Neural progenitor cell (in vitro differentiated cells): Measurements from ENCODE around the gene LATS1. TPM values are rescaled to one million over a fixed set of nuclear protein-coding genes. Genes with fewer than 3 reads are reported as not detected.
"Not testable (repeated sequence)": the region's sequence is repeated elsewhere in the genome, so short reads cannot be mapped to it uniquely, and the experiment has no call there.

Source experiments
- DNase-seq: peaks from one replicate; pipeline ENCODE4 v3.0.0-alpha.2; 2016; ENCODE audit warnings: low spot score
- H2AFZ ChIP-seq: fragments of 200-600 bp; sonication (generic); replicated peaks from 2 replicates; pipeline ENCODE4 v1.6.1; 2016; ENCODE audit warnings: antibody characterized with exemption
- H3F3A ChIP-seq: fragments of 200-600 bp; sonication (generic); 2 replicates; pipeline ENCODE4 v1.6.1; 2016; ENCODE audit warnings: antibody characterized with exemption, low read depth
- H3K27ac ChIP-seq: fragments of 200-600 bp; sonication (generic); 2 replicates; pipeline ENCODE4 v1.5.1; 2016; ENCODE audit warnings: mild to moderate bottlenecking
- H3K27me3 ChIP-seq: fragments of 200-600 bp; sonication (generic); 2 replicates; pipeline ENCODE4 v1.6.1; 2016; ENCODE audit warnings: mild to moderate bottlenecking, moderate library complexity
- H3K36me3 ChIP-seq: fragments of 200-600 bp; sonication (generic); 2 replicates; pipeline ENCODE4 v1.5.1; 2016
- H3K4me1 ChIP-seq: fragments of 200-600 bp; sonication (generic); 2 replicates; pipeline ENCODE4 v1.6.1; 2016; ENCODE audit warnings: mixed run types
- H3K4me2 ChIP-seq: fragments of 200-600 bp; sonication (generic); 2 replicates; pipeline ENCODE4 v1.6.1; 2016
- H3K4me3 ChIP-seq: fragments of 200-600 bp; sonication (generic); 2 replicates; pipeline ENCODE4 v1.5.1; 2016
- H3K79me2 ChIP-seq: fragments of 200-600 bp; sonication (generic); 2 replicates; pipeline ENCODE4 v1.6.1; 2016; ENCODE audit warnings: low read depth
- H3K9ac ChIP-seq: fragments of 200-600 bp; sonication (generic); 2 replicates; pipeline ENCODE4 v1.6.1; 2016
- H3K9me3 ChIP-seq: fragments of 200-600 bp; sonication (generic); 2 replicates; pipeline ENCODE4 v1.5.1; 2016; ENCODE audit warnings: low read depth
- H4K20me1 ChIP-seq: fragments of 200-600 bp; sonication (generic); 2 replicates; pipeline ENCODE4 v1.6.1; 2016; ENCODE audit warnings: low read depth
- H3K27ac Mint-ChIP-seq: 3 replicates; pipeline ENCODE4 v1.8.0; 2021; ENCODE audit warnings: mixed read lengths
- H3K27me3 Mint-ChIP-seq: 2 replicates; pipeline ENCODE4 v1.8.0; 2022; ENCODE audit warnings: low read depth, mild to moderate bottlenecking, inconsistent platforms, moderate library complexity, mixed read lengths; ENCODE audit not compliant: insufficient read depth
- H3K36me3 Mint-ChIP-seq: 3 replicates; pipeline ENCODE4 v1.8.0; 2021; ENCODE audit warnings: mixed read lengths
- H3K4me1 Mint-ChIP-seq: 3 replicates; pipeline ENCODE4 v1.8.0; 2021; ENCODE audit warnings: mixed read lengths
- H3K4me3 Mint-ChIP-seq: 3 replicates; pipeline ENCODE4 v1.8.0; 2021; ENCODE audit warnings: mild to moderate bottlenecking, moderate library complexity, mixed read lengths
- H3K9me3 Mint-ChIP-seq: 3 replicates; pipeline ENCODE4 v1.8.0; 2020; ENCODE audit warnings: mixed read lengths
- EZH2 ChIP-seq: fragments of 200-600 bp; sonication (generic); IDR thresholded peaks from 2 replicates; pipeline ENCODE4 v1.6.1; 2017; ENCODE audit warnings: antibody characterized with exemption, mild to moderate bottlenecking, moderate library complexity
- EZH2phosphoT487 ChIP-seq: fragments of 200-600 bp; sonication (generic); IDR thresholded peaks from 2 replicates; pipeline ENCODE4 v1.6.1; 2017; ENCODE audit warnings: antibody characterized with exemption
- total RNA-seq: library from RNA; depleted of rRNA; stranded (reverse); fragments of >200 nt; gene quantifications from 2 replicates; pipeline ENCODE4 v1.2.3, GENCODE V29; 2015; ENCODE audit warnings: low replicate concordance
- TF ChIP-seq, protein P1 (sequence below): fragments of 200-600 bp; sonication (generic); IDR thresholded peaks from 2 replicates; pipeline ENCODE4 v1.5.1; 2017; ENCODE audit warnings: antibody characterized with exemption, mild to moderate bottlenecking

The LATS1 gene
- total RNA-seq, 1 donor from 2014 or later: 28.0 TPM

DNA sequence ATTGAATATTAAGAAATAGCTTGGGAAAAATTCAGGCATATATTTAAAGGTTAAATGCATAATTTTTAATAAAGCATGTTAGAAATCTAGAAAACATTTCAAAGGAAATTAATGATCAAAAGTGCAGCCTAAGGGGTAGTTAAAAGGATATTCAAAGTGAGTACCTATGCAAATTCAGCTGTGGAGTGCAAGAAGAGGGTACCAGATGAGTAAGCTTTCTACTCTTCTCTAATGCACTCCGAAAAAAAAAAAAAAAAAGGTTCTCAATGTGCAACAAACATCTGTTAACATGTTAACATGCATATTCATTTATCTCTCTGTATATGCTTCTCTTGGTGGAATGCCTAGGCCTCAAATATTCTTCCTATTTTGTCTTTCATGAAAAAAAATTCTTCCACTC is 37.4 kb downstream of the LATS1 start:
- H3K36me3 ChIP-seq: peaks cover 10% of the 10 kb centered on the region
- H3K27me3 Mint-ChIP-seq: no peaks in the 10 kb centered on the region

DNA sequence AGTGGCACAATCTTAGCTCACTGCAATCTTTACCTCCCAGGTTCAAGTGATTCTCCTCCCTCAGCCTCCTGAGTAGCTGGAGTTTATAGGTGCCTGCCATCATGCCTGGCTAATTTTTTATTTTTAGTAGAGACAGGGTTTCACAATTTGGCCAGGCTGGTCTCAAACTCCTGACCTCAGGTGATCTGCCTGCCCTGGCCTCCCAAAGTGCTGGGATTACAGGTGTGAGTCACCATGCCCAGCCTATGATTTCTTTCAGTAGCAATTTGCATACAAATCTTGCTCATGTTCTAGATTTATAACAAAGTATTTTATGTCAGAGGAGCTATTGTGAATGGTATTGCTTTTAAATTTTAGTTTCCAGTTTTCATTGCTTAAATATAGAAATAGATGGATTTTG is 45.6 kb downstream of the LATS1 start:
- H3K27me3 Mint-ChIP-seq, H3K4me3 ChIP-seq, H3K9me3 ChIP-seq, H3K9ac ChIP-seq, H3K27ac Mint-ChIP-seq, H3K9me3 Mint-ChIP-seq, H2AFZ ChIP-seq, H3K4me3 Mint-ChIP-seq, H3K4me1 Mint-ChIP-seq, H3K79me2 ChIP-seq, H4K20me1 ChIP-seq, H3K4me2 ChIP-seq, H3K36me3 ChIP-seq, H3K27me3 ChIP-seq, H3K27ac ChIP-seq, H3F3A ChIP-seq, DNase-seq, H3K4me1 ChIP-seq: not testable (repeated sequence)
- peaks cover 25% of the 10 kb centered on the region for H3K36me3 Mint-ChIP-seq

More for the DNA sequence above, 37.4 kb downstream of the LATS1 start:
- Histone ChIP-seq H3K4me3 (no peak overlapping the region), H3K9ac (no peak overlapping the region), H2AFZ (no peak overlapping the region), H3K27me3 (no peaks in the 10 kb centered on the region), H4K20me1 (peaks cover 4% of the 10 kb centered on the region), H3K79me2 (peaks cover 26% of the 10 kb centered on the region), H3K27ac (no peak overlapping the region), H3K9me3 (no peaks in the 10 kb centered on the region), H3F3A (no peaks in the 10 kb centered on the region), H3K4me1 (no peaks in the 10 kb centered on the region), H3K4me2 (no peak overlapping the region)
- H3K4me1 Mint-ChIP-seq: no peaks in the 10 kb centered on the region
- H3K9me3 Mint-ChIP-seq: no peaks in the 10 kb centered on the region
- H3K4me3 Mint-ChIP-seq: no peak overlapping the region
- H3K27ac Mint-ChIP-seq: no peak overlapping the region
- no peak for DNase-seq
- no peak for TF ChIP-seq EZH2
- H3K36me3 Mint-ChIP-seq: peaks cover 29% of the 10 kb centered on the region

- Histone ChIP-seq H3F3A (peaks cover 3% of the 10 kb centered on the region), H3K36me3 (peaks cover 17% of the 10 kb centered on the region), H3K9me3 (no peaks in the 10 kb centered on the region), H3K27me3 (no peaks in the 10 kb centered on the region), H3K4me1 (no peaks in the 10 kb centered on the region), H2AFZ (no peak overlapping the region), H3K79me2 (no peaks in the 10 kb centered on the region), H3K4me2 (no peak overlapping the region), H3K27ac (no peak overlapping the region), H3K9ac (no peak overlapping the region), H3K4me3 (no peak overlapping the region), H4K20me1 (no peaks in the 10 kb centered on the region)
- DNase-seq: no peak
- Mint-ChIP-seq H3K4me3 (no peak overlapping the region), H3K9me3 (no peaks in the 10 kb centered on the region), H3K27me3 (no peaks in the 10 kb centered on the region), H3K4me1 (no peaks in the 10 kb centered on the region), H3K36me3 (peaks cover 10% of the 10 kb centered on the region), H3K27ac (no peak overlapping the region)
- TF ChIP-seq EZH2phosphoT487 (no peak), EZH2 (no peak)
- TF ChIP-seq, protein P1, sequence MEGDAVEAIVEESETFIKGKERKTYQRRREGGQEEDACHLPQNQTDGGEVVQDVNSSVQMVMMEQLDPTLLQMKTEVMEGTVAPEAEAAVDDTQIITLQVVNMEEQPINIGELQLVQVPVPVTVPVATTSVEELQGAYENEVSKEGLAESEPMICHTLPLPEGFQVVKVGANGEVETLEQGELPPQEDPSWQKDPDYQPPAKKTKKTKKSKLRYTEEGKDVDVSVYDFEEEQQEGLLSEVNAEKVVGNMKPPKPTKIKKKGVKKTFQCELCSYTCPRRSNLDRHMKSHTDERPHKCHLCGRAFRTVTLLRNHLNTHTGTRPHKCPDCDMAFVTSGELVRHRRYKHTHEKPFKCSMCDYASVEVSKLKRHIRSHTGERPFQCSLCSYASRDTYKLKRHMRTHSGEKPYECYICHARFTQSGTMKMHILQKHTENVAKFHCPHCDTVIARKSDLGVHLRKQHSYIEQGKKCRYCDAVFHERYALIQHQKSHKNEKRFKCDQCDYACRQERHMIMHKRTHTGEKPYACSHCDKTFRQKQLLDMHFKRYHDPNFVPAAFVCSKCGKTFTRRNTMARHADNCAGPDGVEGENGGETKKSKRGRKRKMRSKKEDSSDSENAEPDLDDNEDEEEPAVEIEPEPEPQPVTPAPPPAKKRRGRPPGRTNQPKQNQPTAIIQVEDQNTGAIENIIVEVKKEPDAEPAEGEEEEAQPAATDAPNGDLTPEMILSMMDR: no peak
Measured at GRCh38 chr6:149660028-149660427, 57.9 kb downstream of the LATS1 start.

DNA sequence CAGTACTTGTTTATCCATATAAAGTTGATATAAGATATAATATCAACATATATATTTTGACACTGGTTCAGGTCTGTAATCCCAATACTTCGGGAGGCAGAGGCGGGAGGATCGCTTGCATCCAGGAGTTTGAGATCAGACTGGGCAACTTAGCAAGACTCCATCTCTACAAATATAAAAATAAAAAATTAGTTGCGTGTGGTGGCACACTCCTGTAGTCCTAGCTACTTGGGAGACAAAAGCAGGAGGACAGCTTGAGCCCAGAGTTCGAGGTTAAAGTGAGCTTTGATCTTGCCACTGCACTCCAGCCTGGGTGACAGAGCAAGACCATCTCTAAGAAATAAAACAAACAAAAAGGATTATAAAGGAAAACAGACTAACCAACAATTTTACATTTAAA is 60.5 kb downstream of the LATS1 start:
- no peak for DNase-seq
- Mint-ChIP-seq H3K4me1 (no peaks in the 10 kb centered on the region), H3K9me3 (no peaks in the 10 kb centered on the region), H3K27me3 (no peaks in the 10 kb centered on the region), H3K36me3 (peaks cover 7% of the 10 kb centered on the region), H3K4me3 (no peak overlapping the region), H3K27ac (no peak overlapping the region)
- Histone ChIP-seq H3K27ac (no peak overlapping the region), H2AFZ (no peak overlapping the region), H3K9me3 (no peaks in the 10 kb centered on the region), H4K20me1 (no peaks in the 10 kb centered on the region), H3K79me2 (no peaks in the 10 kb centered on the region), H3K36me3 (peaks cover 17% of the 10 kb centered on the region), H3K4me2 (no peak overlapping the region), H3K27me3 (no peaks in the 10 kb centered on the region), H3K9ac (no peak overlapping the region), H3K4me3 (no peak overlapping the region), H3K4me1 (no peaks in the 10 kb centered on the region), H3F3A (peaks cover 3% of the 10 kb centered on the region)
- TF ChIP-seq, protein P1: no peak
- TF ChIP-seq EZH2phosphoT487 (no peak), EZH2 (no peak)
